HG02840 (cell line): ENCODE measurements around the gene ROBO2.

ENCODE experiments used
- ATAC-seq: cut with Tn5 transposase; IDR thresholded peaks from one replicate; pipeline ENCODE4 v1.9.1; 2021; ENCODE audit warnings: mild to moderate bottlenecking, moderate library complexity, moderate number of reproducible peaks; ENCODE audit not compliant: unreplicated experiment, low FRiP score

ROBO2 gene

DNA sequence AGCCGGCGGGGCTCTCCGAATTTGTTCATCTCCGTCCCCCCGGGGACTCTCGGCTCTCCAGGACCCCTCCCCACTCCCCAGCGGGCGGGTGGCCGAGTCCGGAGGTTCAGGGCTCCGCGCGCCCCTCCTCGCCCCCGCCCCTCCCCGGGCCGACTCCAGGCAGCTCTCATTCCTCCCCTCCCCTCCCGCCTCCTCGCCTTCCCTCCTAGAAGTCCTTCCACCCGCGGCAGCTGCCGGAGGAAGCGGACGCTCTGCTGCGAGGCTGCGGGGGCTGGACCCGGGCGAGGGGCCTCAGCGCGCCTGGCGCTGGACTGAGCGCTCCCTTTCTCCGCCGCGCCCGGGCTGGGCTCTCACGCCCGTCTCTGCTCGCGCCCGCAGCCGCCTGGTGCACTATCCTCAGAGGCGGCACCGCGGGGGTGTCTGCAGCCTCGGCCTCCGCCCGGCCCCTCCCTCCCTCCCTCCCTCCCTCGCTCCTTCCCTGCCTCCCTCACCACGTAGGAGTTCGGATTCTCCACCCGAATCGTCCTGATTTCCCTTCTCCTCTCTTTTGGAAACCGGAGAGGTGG is at the start of gene ROBO2:
TSS of gene ROBO2 (plus strand) at position 494 of the 566 bp plus-strand sequence. CDS start 687 bp downstream, outside the sequence.
- no peak for ATAC-seq

DNA sequence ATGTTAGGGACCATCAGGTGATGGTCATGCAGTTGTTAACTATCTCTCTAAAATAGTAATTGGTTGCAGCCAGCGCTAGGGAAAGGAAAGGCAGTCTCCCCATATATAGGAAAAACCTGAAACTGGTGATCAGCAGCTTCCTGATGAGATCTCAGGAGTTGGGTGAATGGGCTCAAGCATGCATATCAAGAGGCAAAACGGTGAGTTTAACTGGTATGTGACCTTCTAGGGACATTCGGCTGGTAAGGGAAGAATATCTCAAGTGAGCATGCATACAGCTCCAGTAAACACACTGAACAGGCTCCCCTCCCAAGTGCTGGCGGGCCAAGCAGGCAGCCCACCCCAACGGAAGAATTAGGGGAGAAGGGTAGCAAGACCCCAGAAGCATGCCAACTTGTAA is 49.3 kb upstream of the ROBO2 start:
- ATAC-seq: no peak

DNA sequence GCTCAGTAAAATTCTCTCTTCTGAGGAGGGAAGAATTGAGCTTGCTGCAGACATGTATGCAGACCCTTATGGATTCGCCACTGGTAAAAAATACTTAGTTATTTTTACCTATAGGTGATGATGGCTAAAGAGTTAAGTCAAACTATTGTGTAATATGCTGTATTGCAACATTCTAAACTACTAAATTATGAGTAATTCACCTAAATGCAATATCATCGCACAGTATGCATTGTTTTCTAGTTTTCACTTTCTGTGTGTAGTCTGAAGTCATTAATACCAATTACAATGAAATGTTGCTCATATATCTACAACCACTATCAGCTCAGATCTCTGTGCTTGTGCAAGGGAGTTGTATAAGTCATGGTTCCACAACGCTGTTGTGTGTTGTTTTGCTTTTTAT is 48.7 kb upstream of the ROBO2 start:
- ATAC-seq: no peak

- no peak for ATAC-seq
Measured at GRCh38 chr3:76997733-76998132, 42.2 kb upstream of the ROBO2 start.

- ATAC-seq: no peak
Measured at GRCh38 chr3:76998555-76998954, 41.3 kb upstream of the ROBO2 start.

DNA sequence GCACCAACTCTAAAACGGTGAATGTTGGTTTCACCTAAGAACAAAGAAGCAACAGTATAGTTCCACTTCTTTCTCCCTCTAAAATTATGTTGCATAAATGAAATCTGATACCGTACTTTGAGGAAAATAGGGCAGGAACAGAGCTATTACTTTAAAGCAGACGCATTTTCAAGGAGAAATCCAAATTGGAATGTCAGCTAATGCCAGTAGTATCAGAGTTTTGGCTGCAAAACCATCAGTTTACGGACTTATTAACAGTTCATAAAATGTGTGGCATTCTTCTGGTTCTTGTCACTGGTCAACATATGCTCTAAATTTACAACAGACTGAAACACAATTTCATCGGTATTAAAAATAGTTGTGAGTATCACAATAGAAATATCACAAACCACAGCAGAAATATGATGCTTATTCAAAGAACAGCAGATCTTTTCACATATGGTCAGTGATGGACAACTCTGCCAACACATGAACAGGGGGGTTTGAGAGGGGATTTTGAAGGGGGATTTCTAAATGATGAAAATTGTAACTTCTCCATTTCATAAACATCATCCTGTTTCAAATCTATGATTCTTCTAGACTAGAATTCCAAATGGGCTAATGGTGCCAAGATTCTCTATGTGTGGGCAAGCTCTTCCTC is 38.7 kb upstream of the ROBO2 start:
- no peak for ATAC-seq

- ATAC-seq: no peak
Measured at GRCh38 chr3:77014226-77014625, 25.7 kb upstream of the ROBO2 start.

GRCh38 chr3:77025471-77025870 is 14.4 kb upstream of the ROBO2 start:
- no peak for ATAC-seq

GRCh38 chr3:77026904-77027634 is 12.8 kb upstream of the ROBO2 start:
- no peak for ATAC-seq

DNA sequence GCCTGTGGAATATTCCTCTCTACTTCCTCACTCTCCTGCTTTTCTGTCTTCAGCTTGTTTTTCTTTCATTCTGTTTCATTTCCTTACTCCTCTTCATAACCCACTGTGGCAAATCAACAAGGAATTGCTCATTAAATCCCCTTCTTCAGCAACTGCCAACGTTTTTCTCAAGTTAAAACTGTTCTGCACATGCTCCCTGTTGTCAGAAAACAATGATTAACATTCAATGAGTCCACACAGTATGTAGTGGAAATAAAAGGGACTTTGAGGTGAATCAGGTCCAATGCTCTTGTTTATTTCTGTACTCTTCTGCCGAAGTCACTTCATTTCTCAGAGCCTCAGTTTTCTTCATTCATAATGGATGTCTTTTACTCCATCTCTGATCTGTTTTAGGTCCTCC is 11.9 kb upstream of the ROBO2 start:
- no peak for ATAC-seq

DNA sequence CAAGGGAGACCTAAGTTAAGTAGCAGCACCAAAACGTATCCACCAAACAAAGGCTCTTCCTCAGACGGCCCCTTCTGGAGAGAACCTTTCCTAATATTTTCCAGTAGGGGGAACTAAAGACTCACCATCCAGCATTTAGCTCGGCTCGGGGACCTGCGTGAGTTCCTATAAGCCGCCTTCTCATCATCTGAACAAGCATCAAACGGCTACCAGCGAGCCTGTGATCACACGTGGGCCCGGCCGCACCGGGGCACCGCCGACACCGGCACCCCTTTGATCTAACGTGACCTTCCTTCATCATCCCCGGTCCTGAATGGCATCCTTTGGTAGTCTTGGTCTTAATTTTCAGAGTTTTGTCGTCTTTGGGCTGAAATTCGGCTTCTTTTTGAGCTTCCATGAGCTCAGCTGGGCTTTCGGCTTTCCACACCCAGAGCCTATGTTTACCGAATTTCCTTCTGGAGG is 1.4 kb upstream of the ROBO2 start:
- no peak for ATAC-seq

GRCh38 chr3:77038930-77039605 is 831 bp upstream of the ROBO2 start:
- no peak for ATAC-seq

- no peak for ATAC-seq
Measured at GRCh38 chr3:77040216-77040615, 317 bp downstream of the ROBO2 start.

DNA sequence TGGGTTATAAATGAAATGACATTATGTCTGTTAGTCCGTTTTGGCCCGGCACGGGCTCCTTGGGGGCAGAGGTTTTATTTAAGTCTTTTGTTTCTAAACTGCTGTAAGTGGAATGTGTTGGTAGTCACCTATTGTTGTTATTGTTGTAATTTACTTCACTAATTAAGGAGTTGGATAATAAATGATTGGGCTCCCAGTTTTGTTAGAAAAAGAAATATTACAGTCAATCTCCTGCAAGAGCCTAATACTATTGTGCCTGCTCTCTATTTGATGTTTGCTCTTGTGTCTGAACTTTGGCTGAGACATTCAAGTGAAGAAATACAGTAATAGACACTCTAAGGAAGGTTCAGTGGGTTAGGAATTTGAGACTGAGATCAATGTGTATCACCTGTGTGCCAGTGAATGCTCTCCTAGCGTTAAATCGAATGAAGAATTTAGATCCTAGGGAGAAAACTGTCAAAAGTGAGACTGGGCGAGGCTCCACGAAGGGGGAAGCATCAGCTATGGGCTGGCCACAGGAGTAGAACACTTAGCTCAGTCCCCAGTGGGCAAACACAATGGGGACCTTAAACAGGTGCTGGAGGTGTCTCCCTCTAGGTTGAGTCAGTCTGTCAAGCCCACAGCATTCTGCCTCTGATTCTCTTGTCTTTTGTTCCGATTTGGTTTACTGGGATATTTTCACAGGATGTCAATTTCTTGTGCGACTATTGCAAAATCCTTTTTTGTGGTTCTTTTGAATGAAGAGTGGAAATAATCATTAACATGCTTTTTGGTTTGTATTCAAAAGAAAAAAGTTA is 1.2 kb downstream of the ROBO2 start:
- ATAC-seq: no peak

DNA sequence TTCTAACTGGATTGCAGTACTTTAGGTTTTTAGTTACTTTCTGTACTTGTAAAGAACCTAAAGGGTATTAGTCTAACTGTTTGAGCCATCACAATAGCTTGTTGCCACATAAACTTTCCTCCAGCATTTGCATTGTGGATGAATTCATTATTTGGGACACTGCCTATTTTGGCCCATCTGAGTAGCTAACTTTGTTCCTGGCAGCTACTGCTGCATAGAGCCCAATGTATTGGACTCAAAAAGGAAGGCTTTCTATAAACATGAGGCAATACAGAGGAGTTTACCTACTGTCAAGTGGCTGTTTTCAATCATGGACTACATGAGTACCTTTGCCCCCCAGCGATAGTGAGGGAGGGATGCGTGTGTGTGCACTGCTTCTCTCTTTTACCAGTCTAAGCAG is 1.9 kb downstream of the ROBO2 start:
- ATAC-seq: no peak

DNA sequence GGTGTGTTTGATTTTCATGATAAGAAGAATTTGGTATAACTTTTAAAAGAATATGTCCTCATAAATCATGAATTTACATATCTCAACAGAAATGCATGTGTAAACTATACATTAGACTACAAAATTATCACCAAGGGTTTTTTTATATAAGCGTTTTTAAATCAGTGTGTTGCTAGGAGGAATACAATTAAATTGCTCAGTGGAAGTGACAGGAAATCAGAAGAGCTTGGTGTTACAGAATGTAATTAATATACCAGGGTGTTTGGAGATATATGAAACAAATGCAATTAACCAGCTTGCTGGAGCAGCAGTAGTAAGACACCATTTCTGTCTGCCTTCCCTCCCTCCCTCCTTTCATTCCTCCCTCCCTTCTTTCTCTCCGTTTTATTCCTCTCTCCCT is 2.4 kb downstream of the ROBO2 start:
- no peak for ATAC-seq

- ATAC-seq: no peak
Measured at GRCh38 chr3:77042882-77043281, 3.0 kb downstream of the ROBO2 start.

DNA sequence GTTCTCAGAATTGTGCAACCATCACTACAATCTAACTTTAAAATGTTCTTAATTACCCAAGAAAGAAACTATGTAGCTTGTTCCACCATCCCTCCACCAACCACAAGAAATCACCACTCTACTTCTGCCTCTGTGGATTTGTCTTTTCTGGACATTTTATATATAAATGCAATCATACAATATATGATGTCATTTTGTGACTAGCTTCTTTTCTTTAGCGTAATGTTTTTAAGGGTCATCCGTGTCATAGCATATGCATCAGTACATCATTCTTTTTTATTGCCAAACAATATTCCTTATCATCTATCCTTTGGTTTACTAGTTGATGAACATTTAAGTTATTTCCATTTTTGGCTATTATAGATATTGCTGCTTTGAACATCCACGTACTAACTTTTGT is 5.8 kb downstream of the ROBO2 start:
- no peak for ATAC-seq

- no peak for ATAC-seq
Measured at GRCh38 chr3:77048186-77048585, 8.3 kb downstream of the ROBO2 start.

DNA sequence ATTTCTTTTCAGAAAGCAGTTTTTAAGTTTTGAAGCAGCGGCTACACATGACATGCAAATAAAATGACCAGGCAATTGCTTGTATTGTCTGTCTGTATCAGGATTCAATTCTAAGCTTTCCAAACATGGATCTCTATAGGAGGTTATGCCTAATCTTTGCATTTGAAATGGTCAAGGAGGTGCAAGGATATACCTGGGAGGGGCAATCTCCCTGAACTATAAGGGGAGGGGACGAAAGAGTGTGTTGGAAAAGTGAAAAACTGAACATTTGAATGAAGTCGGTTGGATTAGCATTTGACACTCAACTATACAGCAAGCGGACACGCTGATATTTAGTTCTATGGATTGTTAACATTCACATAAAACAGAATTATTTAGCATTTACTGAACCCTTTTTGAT is 11.7 kb downstream of the ROBO2 start:
- ATAC-seq: no peak
